Measurements from ENCODE around the gene MAP2. TPM values are rescaled to one million over a fixed set of nuclear protein-coding genes. Genes with fewer than 3 reads are reported as not detected.

Gene MAP2
- total and polyA plus RNA-seq, 2 of the 13 experiments (the other 11 are each of a cell fraction or from before 2014, with no cell fraction given), result 0.08 TPM; not detected in 1

DNA sequence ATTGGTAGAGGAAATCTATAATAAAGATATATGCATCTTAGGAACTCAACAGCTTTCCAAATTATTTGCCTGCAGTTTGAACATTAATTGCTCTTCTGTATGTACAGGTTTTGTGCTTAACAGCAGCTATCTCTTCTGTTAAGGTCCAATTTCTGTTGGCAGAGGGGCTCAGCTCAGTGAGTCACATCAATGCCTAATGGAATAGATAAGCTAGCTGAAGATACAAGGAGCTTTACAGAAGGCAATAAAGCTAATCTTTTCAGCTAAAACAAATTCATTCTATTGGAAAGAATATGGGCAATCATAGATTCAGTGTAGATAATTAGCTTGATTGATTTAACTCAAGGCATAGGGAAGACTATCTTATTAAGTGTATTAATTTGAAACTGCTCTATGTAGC, 289.4 kb downstream of the MAP2 start:
- Histone ChIP-seq H4K20me1 (ENCODE audit: insufficient read depth, low read length) (no peaks in the 10 kb centered on the region), H3K4me1 (ENCODE audit: insufficient read depth, low read length) (no peaks in the 10 kb centered on the region), H3K9ac (ENCODE audit: insufficient read depth, low read depth, low read length) (no peak overlapping the region), H3K4me2 (ENCODE audit: low read depth, low read length) (no peak overlapping the region), H3K27me3 (ENCODE audit: control insufficient read depth in 1 of 2, insufficient read depth in 2 of 2, low read length in 2 of 2) (no peaks in the 10 kb centered on the region), H2AFZ (ENCODE audit: low read length) (no peak overlapping the region), H3K9me3 (ENCODE audit: low read length) (no peaks in the 10 kb centered on the region), H3K27ac (ENCODE audit: extremely low read length, insufficient read depth, low read length) (no peak overlapping the region), H3K36me3 (replicated peaks in 1 of 2; ENCODE audit: control insufficient read depth in 1 of 2, insufficient read depth in 2 of 2, low read length in 2 of 2) (no peaks in the 10 kb centered on the region), H3K79me2 (ENCODE audit: insufficient read depth, low read length) (no peaks in the 10 kb centered on the region), H3K4me3 (replicated peaks in 1 of 3; ENCODE audit: insufficient read depth in 1 of 3, low read depth in 2 of 3, low read length in 3 of 3) (no peak overlapping the region)
- in situ Hi-C loops (cut with HindIII; ENCODE audit: extremely low pct_ligation_motif_present, low pct_unique_long_range_greater_than_20kb) (no loop called here), intact Hi-C loops (cut with micrococcal nuclease; ENCODE audit: unreplicated experiment) (no loop called here)
- CTCF ChIA-PET (ENCODE audit: low intra/inter-chr PET ratio, low total read pairs), result no interaction called here
- DNase-seq (ENCODE audit: low spot score) (no peak), FAIRE-seq (no peak), ATAC-seq (no peak)
- no TSS peak for BruUV-seq (replicated peaks)
- POLR2A ChIA-PET, result no interaction called here
- no peak for TF ChIP-seq REL (CRISPR knock-in tag; conservative IDR thresholded peaks at IDR 0.05)
- TF ChIP-seq ZSCAN20 (CRISPR knock-in tag; IDR thresholded peaks at IDR 0.05; ENCODE audit: borderline replicate concordance), result no peak

DNA sequence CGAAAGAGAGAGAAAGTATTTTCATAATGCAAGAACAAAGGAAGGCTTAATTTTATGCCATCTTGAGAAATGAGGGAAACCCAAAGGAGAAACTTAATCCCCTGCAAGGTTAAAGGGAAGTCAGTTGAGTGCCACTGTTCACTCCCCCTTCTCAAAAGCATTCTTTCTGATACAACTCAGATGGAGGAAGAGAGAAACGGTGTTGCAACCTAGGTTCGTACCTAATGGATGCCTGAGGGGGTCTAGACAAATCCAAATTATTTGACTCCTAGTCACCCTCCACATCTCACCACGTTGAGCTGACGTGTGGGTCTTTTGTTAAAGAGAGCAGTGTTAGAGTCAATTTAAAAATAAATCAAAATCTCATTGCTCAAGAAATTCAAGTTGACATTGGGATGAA, 295.2 kb downstream of the MAP2 start:
- H3K4me2 ChIP-seq (ENCODE audit: low read depth, low read length), result no peak overlapping the region
- no peaks in the 10 kb centered on the region for H3K27me3 ChIP-seq (ENCODE audit: control insufficient read depth in 1 of 2, insufficient read depth in 2 of 2, low read length in 2 of 2)
- no peak overlapping the region for H3K27ac ChIP-seq (ENCODE audit: extremely low read length, insufficient read depth, low read length)
- FAIRE-seq (no peak), DNase-seq (ENCODE audit: low spot score) (no peak), ATAC-seq (no peak)
- no TSS peak for BruUV-seq (replicated peaks)
- no peaks in the 10 kb centered on the region for H3K9me3 ChIP-seq (ENCODE audit: low read length)
- ChIA-PET CTCF (ENCODE audit: low intra/inter-chr PET ratio, low total read pairs) (no interaction called here), POLR2A (no interaction called here)
- no peaks in the 10 kb centered on the region for H3K79me2 ChIP-seq (ENCODE audit: insufficient read depth, low read length)
- H3K9ac ChIP-seq (ENCODE audit: insufficient read depth, low read depth, low read length), result no peak overlapping the region
- in situ Hi-C loops (cut with HindIII; ENCODE audit: extremely low pct_ligation_motif_present, low pct_unique_long_range_greater_than_20kb) (no loop called here), intact Hi-C loops (cut with micrococcal nuclease; ENCODE audit: unreplicated experiment) (no loop called here)
- H2AFZ ChIP-seq (ENCODE audit: low read length), result no peak overlapping the region
- no peak for TF ChIP-seq GTF2F1 (IDR thresholded peaks at IDR 0.05; ENCODE audit: low read length)
- no peak for TF ChIP-seq TARDBP (CRISPR knock-in tag; IDR thresholded peaks at IDR 0.05)
- no peak for TF ChIP-seq MYNN (CRISPR knock-in tag; IDR thresholded peaks at IDR 0.05; ENCODE audit: low read depth)
- TF ChIP-seq, protein P1, sequence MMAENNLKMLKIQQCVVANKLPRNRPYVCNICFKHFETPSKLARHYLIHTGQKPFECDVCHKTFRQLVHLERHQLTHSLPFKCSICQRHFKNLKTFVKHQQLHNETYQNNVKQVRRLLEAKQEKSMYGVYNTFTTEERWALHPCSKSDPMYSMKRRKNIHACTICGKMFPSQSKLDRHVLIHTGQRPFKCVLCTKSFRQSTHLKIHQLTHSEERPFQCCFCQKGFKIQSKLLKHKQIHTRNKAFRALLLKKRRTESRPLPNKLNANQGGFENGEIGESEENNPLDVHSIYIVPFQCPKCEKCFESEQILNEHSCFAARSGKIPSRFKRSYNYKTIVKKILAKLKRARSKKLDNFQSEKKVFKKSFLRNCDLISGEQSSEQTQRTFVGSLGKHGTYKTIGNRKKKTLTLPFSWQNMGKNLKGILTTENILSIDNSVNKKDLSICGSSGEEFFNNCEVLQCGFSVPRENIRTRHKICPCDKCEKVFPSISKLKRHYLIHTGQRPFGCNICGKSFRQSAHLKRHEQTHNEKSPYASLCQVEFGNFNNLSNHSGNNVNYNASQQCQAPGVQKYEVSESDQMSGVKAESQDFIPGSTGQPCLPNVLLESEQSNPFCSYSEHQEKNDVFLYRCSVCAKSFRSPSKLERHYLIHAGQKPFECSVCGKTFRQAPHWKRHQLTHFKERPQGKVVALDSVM (CRISPR knock-in tag; IDR thresholded peaks at IDR 0.05), result no peak
- no peak for TF ChIP-seq NFIB (CRISPR knock-in tag; IDR thresholded peaks at IDR 0.05; ENCODE audit: borderline replicate concordance)
- no peak for TF ChIP-seq TOE1 (CRISPR knock-in tag; IDR thresholded peaks at IDR 0.05)
- no peak for TF ChIP-seq ESRRA (CRISPR knock-in tag; IDR thresholded peaks at IDR 0.05; ENCODE audit: low read depth)
- TF ChIP-seq, protein P2, sequence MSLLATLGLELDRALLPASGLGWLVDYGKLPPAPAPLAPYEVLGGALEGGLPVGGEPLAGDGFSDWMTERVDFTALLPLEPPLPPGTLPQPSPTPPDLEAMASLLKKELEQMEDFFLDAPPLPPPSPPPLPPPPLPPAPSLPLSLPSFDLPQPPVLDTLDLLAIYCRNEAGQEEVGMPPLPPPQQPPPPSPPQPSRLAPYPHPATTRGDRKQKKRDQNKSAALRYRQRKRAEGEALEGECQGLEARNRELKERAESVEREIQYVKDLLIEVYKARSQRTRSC (CRISPR knock-in tag; IDR thresholded peaks at IDR 0.05; ENCODE audit: low read depth), result no peak
- no peak for TF ChIP-seq JUND (CRISPR knock-in tag; IDR thresholded peaks at IDR 0.05)
- TF ChIP-seq ZNF558 (CRISPR knock-in tag; IDR thresholded peaks at IDR 0.05; ENCODE audit: borderline replicate concordance), result no peak
- TF ChIP-seq MTF2 (CRISPR knock-in tag; IDR thresholded peaks at IDR 0.05; ENCODE audit: borderline replicate concordance), result no peak
- TF ChIP-seq FOSL2 (CRISPR knock-in tag; IDR thresholded peaks at IDR 0.05), result no peak
- no peak for TF ChIP-seq ZNF577 (CRISPR knock-in tag; IDR thresholded peaks at IDR 0.05; ENCODE audit: borderline replicate concordance, low read depth)
- no peak for TF ChIP-seq HNRNPH1 (optimal IDR thresholded peaks at IDR 0.05; ENCODE audit: low read depth, low read length)
- no peaks in the 10 kb centered on the region for H3K4me1 ChIP-seq (ENCODE audit: insufficient read depth, low read length)
- no peak overlapping the region for H3K4me3 ChIP-seq (replicated peaks in 1 of 3; ENCODE audit: insufficient read depth in 1 of 3, low read depth in 2 of 3, low read length in 3 of 3)
- no peaks in the 10 kb centered on the region for H3K36me3 ChIP-seq (replicated peaks in 1 of 2; ENCODE audit: control insufficient read depth in 1 of 2, insufficient read depth in 2 of 2, low read length in 2 of 2)
- H4K20me1 ChIP-seq (ENCODE audit: insufficient read depth, low read length), result no peaks in the 10 kb centered on the region
- WGBS (ENCODE audit: low lambda C conversion rate), result 3% methylated on average over 5 of the region's 5 CpGs

Measured in HepG2 (cell line).